H9 (cell line): Measurements from ENCODE around the gene ARHGEF7. TPM values are rescaled to one million over a fixed set of nuclear protein-coding genes. Genes with fewer than 3 reads are reported as not detected.

Experiments
- DNase-seq: peaks from one replicate; pipeline ENCODE4 v3.0.0-alpha.2; 2017
- H2AFZ ChIP-seq: one replicate; pipeline ENCODE4 v1.6.1; 2013; ENCODE audit warnings: mild to moderate bottlenecking, low read length, control low read depth, moderate library complexity
- H2AK5ac ChIP-seq: 2 replicates; pipeline ENCODE4 v1.6.1; 2013; ENCODE audit warnings: low read length, control low read depth, mixed read lengths; ENCODE audit not compliant: insufficient read length
- H2BK120ac ChIP-seq: one replicate; pipeline ENCODE4 v1.6.1; 2013; ENCODE audit warnings: low read depth, mild to moderate bottlenecking, low read length, control low read depth, inconsistent platforms; ENCODE audit not compliant: poor library complexity, severe bottlenecking
- H2BK12ac ChIP-seq: 2 replicates; pipeline ENCODE4 v1.6.1; 2013; ENCODE audit warnings: low read length, control low read depth, mixed read lengths, low read depth; ENCODE audit not compliant: insufficient read length
- H2BK15ac ChIP-seq: 2 replicates; pipeline ENCODE4 v1.6.1; 2013; ENCODE audit warnings: low read depth, low read length, control low read depth
- H2BK20ac ChIP-seq: one replicate; pipeline ENCODE4 v1.6.1; 2013; ENCODE audit warnings: low read depth, mild to moderate bottlenecking, low read length, control low read depth, inconsistent platforms; ENCODE audit not compliant: poor library complexity, severe bottlenecking
- H2BK5ac ChIP-seq: 2 replicates; pipeline ENCODE4 v1.6.1; 2013; ENCODE audit warnings: low read length, control low read depth, mixed read lengths; ENCODE audit not compliant: insufficient read length
- H3K14ac ChIP-seq: 2 replicates; pipeline ENCODE4 v1.6.1; 2013; ENCODE audit warnings: low read length, control low read depth; ENCODE audit not compliant: insufficient read depth
- H3K18ac ChIP-seq: 2 replicates; pipeline ENCODE4 v1.6.1; 2013; ENCODE audit warnings: low read depth, mild to moderate bottlenecking, mixed read lengths, low read length, control low read depth; ENCODE audit not compliant: insufficient read length
- H3K23ac ChIP-seq: 2 replicates; pipeline ENCODE4 v1.6.1; 2013; ENCODE audit warnings: low read length, control low read depth, mixed read lengths, low read depth; ENCODE audit not compliant: insufficient read length
- H3K23me2 ChIP-seq: 2 replicates; pipeline ENCODE4 v1.6.1; 2013; ENCODE audit warnings: low read depth, mild to moderate bottlenecking, mixed read lengths, low read length, control low read depth; ENCODE audit not compliant: insufficient read length, poor library complexity, severe bottlenecking
- H3K27ac ChIP-seq: 2 replicates; pipeline ENCODE4 v1.5.1; 2013; ENCODE audit warnings: low read length, control low read depth, mixed read lengths, low read depth; ENCODE audit not compliant: insufficient read length
- H3K27me3 ChIP-seq: 2 replicates; pipeline ENCODE4 v1.6.1; 2013; ENCODE audit warnings: low read length, control low read depth, inconsistent platforms; ENCODE audit not compliant: insufficient read depth
- H3K4ac ChIP-seq: 2 replicates; pipeline ENCODE4 v1.6.1; 2013; ENCODE audit warnings: low read depth, mild to moderate bottlenecking, control low read depth, inconsistent platforms, low read length, moderate library complexity
- H3K4me1 ChIP-seq: 2 replicates; pipeline ENCODE4 v1.6.1; 2013; ENCODE audit warnings: low read length, control low read depth, inconsistent platforms; ENCODE audit not compliant: insufficient read depth
- H3K4me2 ChIP-seq: 2 replicates; pipeline ENCODE4 v1.6.1; 2013; ENCODE audit warnings: low read length, control low read depth, mixed read lengths; ENCODE audit not compliant: insufficient read length, insufficient read depth
- H3K56ac ChIP-seq: 2 replicates; pipeline ENCODE4 v1.6.1; 2013; ENCODE audit warnings: low read depth, mild to moderate bottlenecking, mixed read lengths, low read length, control low read depth; ENCODE audit not compliant: insufficient read length
- H3K79me1 ChIP-seq: 2 replicates; pipeline ENCODE4 v1.6.1; 2013; ENCODE audit warnings: low read depth, mild to moderate bottlenecking, moderate library complexity, low read length, control low read depth, inconsistent platforms; ENCODE audit not compliant: insufficient read depth, poor library complexity, severe bottlenecking
- H3K79me2 ChIP-seq: 2 replicates; pipeline ENCODE4 v1.6.1; 2013; ENCODE audit warnings: low read length, control low read depth, inconsistent platforms; ENCODE audit not compliant: insufficient read depth
- H3K9ac ChIP-seq: 2 replicates; pipeline ENCODE4 v1.6.1; 2013; ENCODE audit warnings: low read length, control low read depth, mixed read lengths; ENCODE audit not compliant: insufficient read length; ENCODE audit errors: extremely low read depth
- H3K9me3 ChIP-seq: one replicate; pipeline ENCODE4 v1.6.1; 2013; ENCODE audit warnings: low read depth, low read length, inconsistent platforms; ENCODE audit not compliant: control insufficient read depth
- H3T11ph ChIP-seq: one replicate; pipeline ENCODE4 v1.6.1; 2013; ENCODE audit warnings: mild to moderate bottlenecking, low read length, control low read depth, inconsistent platforms
- H4K20me1 ChIP-seq: one replicate; pipeline ENCODE4 v1.6.1; 2013; ENCODE audit not compliant: control insufficient read depth, insufficient read length, insufficient read depth
- H4K5ac ChIP-seq: 2 replicates; pipeline ENCODE4 v1.6.1; 2013; ENCODE audit warnings: low read depth, mild to moderate bottlenecking, mixed read lengths, low read length, control low read depth; ENCODE audit not compliant: insufficient read length
- H4K8ac ChIP-seq: replicated peaks from 2 replicates; pipeline ENCODE4 v1.6.1; 2013; ENCODE audit warnings: low read length, control low read depth, mixed read lengths, low read depth; ENCODE audit not compliant: insufficient read length
- H4K91ac ChIP-seq: 2 replicates; pipeline ENCODE4 v1.6.1; 2013; ENCODE audit warnings: low read depth, mild to moderate bottlenecking, moderate library complexity, mixed read lengths, low read length, control low read depth; ENCODE audit not compliant: insufficient read length
- H3K27ac Mint-ChIP-seq, 3 experiments: 2 replicates in 2 of 3; 3 replicates in 1 of 3; pipeline ENCODE4 v1.8.0; 2020 to 2021; ENCODE audit warnings: mixed read lengths in 3 of 3, mild to moderate bottlenecking in 1 of 3, moderate library complexity in 1 of 3
- H3K27me3 Mint-ChIP-seq: 2 replicates; pipeline ENCODE4 v1.8.0; 2021; ENCODE audit warnings: low read depth, mild to moderate bottlenecking, moderate library complexity, mixed read lengths
- H3K36me3 Mint-ChIP-seq, 3 experiments: 2 replicates in 2 of 3; 3 replicates in 1 of 3; pipeline ENCODE4 v1.8.0; 2020 to 2021; ENCODE audit warnings: low read depth in 3 of 3, mixed read lengths in 3 of 3; ENCODE audit not compliant: insufficient read depth in 1 of 3
- H3K4me1 Mint-ChIP-seq, 2 experiments: 2 replicates each; pipeline ENCODE4 v1.8.0; 2020; ENCODE audit warnings: mixed read lengths in 2 of 2
- H3K4me3 Mint-ChIP-seq, 2 experiments: 2 replicates in 1 of 2; 3 replicates in 1 of 2; pipeline ENCODE4 v1.8.0; 2020 to 2021; ENCODE audit warnings: mild to moderate bottlenecking in 2 of 2, mixed read lengths in 2 of 2, moderate library complexity in 1 of 2
- H3K9me3 Mint-ChIP-seq, 2 experiments: 2 replicates in 1 of 2; 3 replicates in 1 of 2; pipeline ENCODE4 v1.8.0; 2020; ENCODE audit warnings: mild to moderate bottlenecking in 2 of 2, mixed read lengths in 2 of 2, moderate library complexity in 1 of 2
- WGBS: extraction: QIAGEN DNeasy Blood & Tissue Kit; methylation state at CpG from one replicate; pipeline ENCODE4 v1.1.7; 2013; ENCODE audit warnings: missing lambda C conversion rate, low lambda C conversion rate, mixed read lengths; ENCODE audit not compliant: insufficient read length; ENCODE audit errors: extremely low coverage; 5-methylcytosine and 5-hydroxymethylcytosine counted together
- total RNA-seq: library from RNA; stranded (reverse); gene quantifications from 2 replicates; pipeline ENCODE4 v1.2.1, GENCODE V29; 2021
- TF ChIP-seq, protein P1 (sequence below): fragments of 200-600 bp; sonication (generic); conservative IDR thresholded peaks from 3 replicates; pipeline ENCODE4 v1.8.0; 2021; ENCODE audit warnings: antibody characterized with exemption, mild to moderate bottlenecking

ARHGEF7 gene
- total RNA-seq, 1 experiment from 2014 or later: 51.9 TPM

- Histone ChIP-seq H3K23me2 (no peaks in the 10 kb centered on the region), H4K91ac (no peak overlapping the region), H3K79me1 (no peaks in the 10 kb centered on the region), H4K8ac (no peak overlapping the region), H2BK12ac (no peak overlapping the region), H3T11ph (no peak overlapping the region), H2AFZ (no peak overlapping the region), H3K9ac (no peak overlapping the region), H4K5ac (no peak overlapping the region), H2BK5ac (no peak overlapping the region), H3K27me3 (no peaks in the 10 kb centered on the region), H3K4me1 (no peaks in the 10 kb centered on the region), H3K79me2 (no peaks in the 10 kb centered on the region), H3K18ac (no peak overlapping the region), H3K14ac (no peak overlapping the region), H2BK20ac (no peak overlapping the region), H3K4ac (no peak overlapping the region), H3K23ac (no peak overlapping the region), H4K20me1 (no peaks in the 10 kb centered on the region), H2BK120ac (no peak overlapping the region), H2BK15ac (no peak overlapping the region), H3K4me2 (no peak overlapping the region), H3K27ac (no peak overlapping the region), H3K9me3 (no peaks in the 10 kb centered on the region), H2AK5ac (no peak overlapping the region), H3K56ac (no peak overlapping the region)
- Mint-ChIP-seq H3K4me1 (peaks cover 5 to 7% of the 10 kb centered on the region in 2 experiments; a peak in 2 of 4 replicates), H3K27me3 (no peaks in the 10 kb centered on the region), H3K27ac (peak overlapping the region; percentile 1 to 73 (median 72); a peak in 4 of 7 replicates), H3K36me3 (no peaks in the 10 kb centered on the region), H3K9me3 (no peaks in the 10 kb centered on the region; a peak in 1 of 5 replicates), H3K4me3 (no peak overlapping the region)
- peak; percentile 25 for DNase-seq
- TF ChIP-seq, protein P1, sequence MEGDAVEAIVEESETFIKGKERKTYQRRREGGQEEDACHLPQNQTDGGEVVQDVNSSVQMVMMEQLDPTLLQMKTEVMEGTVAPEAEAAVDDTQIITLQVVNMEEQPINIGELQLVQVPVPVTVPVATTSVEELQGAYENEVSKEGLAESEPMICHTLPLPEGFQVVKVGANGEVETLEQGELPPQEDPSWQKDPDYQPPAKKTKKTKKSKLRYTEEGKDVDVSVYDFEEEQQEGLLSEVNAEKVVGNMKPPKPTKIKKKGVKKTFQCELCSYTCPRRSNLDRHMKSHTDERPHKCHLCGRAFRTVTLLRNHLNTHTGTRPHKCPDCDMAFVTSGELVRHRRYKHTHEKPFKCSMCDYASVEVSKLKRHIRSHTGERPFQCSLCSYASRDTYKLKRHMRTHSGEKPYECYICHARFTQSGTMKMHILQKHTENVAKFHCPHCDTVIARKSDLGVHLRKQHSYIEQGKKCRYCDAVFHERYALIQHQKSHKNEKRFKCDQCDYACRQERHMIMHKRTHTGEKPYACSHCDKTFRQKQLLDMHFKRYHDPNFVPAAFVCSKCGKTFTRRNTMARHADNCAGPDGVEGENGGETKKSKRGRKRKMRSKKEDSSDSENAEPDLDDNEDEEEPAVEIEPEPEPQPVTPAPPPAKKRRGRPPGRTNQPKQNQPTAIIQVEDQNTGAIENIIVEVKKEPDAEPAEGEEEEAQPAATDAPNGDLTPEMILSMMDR: no peak
- WGBS: no CpG with 5 or more reads among the region's 17 CpGs
These were observed 209.0 kb downstream of the ARHGEF7 start for GRCh38 chr13:111323950-111324651.
